ENCODE data around the gene DNAJA1. TPM values are rescaled to one million over a fixed set of nuclear protein-coding genes. Genes with fewer than 3 reads are reported as not detected.

DNAJA1 gene
- total RNA-seq, 4 donors from 2014 or later = 75.6 to 111 (median 96.5) TPM

Other genes with a start within 250 kb of the DNAJA1 start
- under 1 TPM in 2 of 4 donors, not detected in 2; 0.12 to 0.13 TPM for gene TMEM215, start 241.7 kb upstream of the DNAJA1 start, total RNA-seq
- 10 to 100 TPM; 20.0 to 51.1 (median 25.4) TPM for gene APTX, start 23.6 kb upstream of the DNAJA1 start, total RNA-seq
- 10 to 100 TPM; 19.7 to 24.2 (median 21.9) TPM for gene SMU1, start 51.4 kb downstream of the DNAJA1 start, total RNA-seq
- gene B4GALT1, start 142.1 kb downstream of the DNAJA1 start, total RNA-seq = 10 to 100 TPM; 22.9 to 43.3 (median 31.0) TPM
- gene SPINK4, start 214.9 kb downstream of the DNAJA1 start, total RNA-seq = not detected
- gene BAG1, start 239.4 kb downstream of the DNAJA1 start, total RNA-seq = 100 to 1,000 TPM; 128 to 165 (median 139) TPM
- 10 to 100 TPM; 45.6 to 89.0 (median 59.3) TPM for gene CHMP5, start 239.8 kb downstream of the DNAJA1 start, total RNA-seq